ENCODE measurements around the gene RCAN3.
"Not testable (repeated sequence)": the region's sequence is repeated elsewhere in the genome, so short reads cannot be mapped to it uniquely, and the experiment has no call there.

Gene RCAN3

DNA sequence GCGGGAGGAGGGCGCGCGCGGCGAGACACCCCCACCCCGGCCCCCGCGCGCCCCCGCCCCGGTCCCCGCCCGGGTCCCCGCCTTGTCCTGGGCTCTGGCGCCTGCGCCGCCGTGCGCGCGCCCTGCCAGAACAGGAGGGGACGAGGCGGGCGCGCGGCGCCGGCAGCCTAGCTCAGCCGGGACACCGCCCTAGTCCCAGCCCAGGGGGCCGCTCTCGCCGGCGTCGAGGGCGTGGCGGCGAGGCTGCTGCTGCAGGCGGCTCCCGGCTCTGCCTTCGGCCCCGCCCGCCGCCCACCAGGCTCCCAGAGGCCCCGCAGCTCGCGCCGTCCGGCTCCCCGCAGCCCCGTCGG is at the start of gene RCAN3:
RCAN3 (plus strand) TSS at position 128 of the 350 bp plus-strand sequence. CDS start 11,537 bp downstream, outside the sequence.
- peak; percentile 61 for DNase-seq

DNA sequence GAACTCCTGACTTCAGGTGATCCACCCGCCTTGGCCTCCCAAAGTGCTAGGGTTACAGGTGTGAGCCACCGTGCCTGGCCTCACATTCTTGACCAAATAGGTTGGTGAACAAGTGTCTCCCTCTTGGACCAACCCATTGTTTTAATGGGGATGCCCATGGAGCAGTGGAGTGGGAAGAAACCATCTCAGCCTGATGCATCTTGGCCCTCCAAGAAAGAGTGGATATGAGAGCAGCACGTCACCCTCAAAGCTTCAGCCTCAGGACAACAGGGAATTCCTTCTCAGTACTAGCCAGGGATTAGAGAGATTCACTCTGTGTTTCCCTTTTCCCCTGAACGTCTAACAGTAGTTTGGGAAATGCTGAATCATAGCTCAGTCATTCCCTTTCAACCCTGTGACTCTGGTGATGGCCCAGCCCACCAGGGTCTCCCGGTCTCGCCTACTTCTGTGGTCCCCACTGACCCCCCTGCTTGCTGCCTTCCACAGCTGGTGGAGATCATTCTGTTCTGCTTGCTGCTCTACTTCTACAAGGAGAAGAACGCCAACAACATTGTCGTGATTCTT is 49.6 kb upstream of the RCAN3 start:
- no peak for DNase-seq

DNA sequence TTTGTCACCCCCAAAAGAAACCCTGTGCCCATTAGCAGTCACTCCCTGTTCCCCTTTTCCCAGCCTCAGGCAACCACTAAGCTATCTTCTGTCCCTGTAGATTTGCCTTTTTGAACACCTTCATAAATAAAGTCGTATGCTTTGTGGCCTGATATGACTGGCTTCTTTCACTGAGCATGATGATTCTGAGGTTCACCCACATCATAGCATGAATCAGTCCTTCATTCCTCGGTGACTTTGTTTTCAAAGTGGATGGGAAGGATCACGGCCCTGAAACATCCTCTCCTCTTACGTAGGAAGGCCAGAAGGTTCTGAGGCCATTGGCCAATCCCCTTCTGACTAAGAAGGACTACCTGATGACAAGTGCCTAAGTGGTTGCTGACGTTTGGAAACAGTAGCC is 48.0 kb upstream of the RCAN3 start:
- DNase-seq, result no peak

DNA sequence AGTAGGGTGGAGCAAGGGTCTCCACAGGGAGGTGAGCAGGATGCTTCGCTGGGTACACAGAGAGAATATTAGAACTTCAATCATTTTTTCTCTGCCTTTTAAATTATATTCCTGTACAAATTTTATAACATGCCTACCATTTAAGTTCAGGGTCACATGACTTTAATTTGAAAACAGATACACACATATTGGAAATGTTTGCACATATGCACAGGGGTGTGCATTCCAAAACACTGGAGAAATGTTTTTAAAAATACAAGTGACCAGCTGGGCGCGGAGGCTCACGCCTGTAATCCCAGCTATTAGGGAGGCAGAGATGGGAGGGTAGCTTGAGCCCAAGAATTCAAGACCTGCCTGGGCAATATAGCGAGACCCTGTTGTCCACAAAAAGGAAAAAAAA is 47.4 kb upstream of the RCAN3 start:
- DNase-seq, result no peak

DNA sequence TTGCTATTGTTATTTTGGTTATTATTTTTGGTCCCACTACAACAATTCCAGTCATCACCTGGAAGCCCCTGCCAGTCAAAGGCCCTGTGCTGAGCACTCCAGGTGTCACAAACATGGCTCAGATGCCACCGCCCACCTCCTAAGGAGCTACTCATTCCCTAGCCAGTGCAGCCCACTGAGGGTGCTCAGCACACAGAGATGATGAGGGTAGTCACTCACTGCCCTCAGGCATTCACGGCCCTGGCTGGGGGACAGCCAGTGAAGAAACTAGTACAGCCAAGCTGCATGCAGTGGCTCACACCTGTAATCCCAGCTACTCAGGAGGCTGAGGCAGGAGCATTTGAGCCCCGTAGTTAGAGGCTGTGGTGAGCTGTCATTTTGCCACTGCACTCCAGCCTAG is 44.8 kb upstream of the RCAN3 start:
- no peak for DNase-seq

DNA sequence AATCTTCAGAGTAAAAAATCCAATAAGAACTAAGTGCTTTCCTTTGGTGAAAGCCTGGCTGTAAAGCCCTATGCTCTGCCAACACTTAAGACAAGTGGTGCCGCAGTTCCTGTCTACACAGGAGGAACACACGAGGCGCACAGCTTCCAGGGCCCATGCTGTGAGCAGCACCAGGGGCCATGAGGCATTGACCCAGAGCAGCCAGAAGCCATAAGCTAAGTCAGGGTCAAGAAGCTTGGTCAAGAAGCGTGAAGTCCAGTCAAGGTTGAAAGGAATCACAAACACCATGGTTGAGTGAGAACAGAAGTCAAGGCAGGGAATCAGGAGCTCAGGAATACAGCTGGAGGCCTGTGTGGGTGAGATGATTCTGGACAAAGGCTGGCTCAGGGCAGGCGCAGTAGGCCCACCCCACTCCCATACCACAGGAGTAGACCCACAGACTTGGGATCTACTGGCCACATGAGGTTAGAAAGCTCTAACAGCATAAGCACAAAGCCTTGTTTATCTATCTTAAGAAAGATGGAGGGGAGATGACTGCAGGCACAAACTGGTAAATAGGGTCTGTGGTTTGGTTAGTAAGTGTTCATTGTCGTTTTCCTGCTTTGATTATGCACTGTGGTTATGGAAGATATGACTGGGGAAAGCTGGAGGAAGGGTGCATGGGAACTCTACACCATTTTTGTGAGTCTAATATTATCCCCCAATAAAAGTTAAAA is 42.9 kb upstream of the RCAN3 start:
- no peak for DNase-seq

DNA sequence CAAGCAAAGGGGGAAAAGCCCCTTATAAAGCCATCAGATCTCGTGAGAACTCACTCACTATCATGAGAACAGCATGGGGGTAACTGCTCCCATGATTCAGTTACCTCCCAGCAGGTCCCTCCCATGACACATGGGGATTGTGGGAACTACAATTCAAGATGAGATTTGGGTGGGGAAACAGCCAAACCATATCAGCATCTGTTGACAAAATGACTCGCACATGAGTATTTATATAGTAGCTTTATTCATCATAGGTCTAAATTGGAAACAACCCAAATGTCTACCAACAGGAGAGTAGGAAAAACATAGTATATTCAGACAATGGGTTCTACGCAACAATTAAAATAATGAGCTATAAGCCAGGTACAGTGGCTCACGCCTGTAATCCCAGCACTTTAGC is 40.5 kb upstream of the RCAN3 start:
- DNase-seq, result not testable (repeated sequence)

DNA sequence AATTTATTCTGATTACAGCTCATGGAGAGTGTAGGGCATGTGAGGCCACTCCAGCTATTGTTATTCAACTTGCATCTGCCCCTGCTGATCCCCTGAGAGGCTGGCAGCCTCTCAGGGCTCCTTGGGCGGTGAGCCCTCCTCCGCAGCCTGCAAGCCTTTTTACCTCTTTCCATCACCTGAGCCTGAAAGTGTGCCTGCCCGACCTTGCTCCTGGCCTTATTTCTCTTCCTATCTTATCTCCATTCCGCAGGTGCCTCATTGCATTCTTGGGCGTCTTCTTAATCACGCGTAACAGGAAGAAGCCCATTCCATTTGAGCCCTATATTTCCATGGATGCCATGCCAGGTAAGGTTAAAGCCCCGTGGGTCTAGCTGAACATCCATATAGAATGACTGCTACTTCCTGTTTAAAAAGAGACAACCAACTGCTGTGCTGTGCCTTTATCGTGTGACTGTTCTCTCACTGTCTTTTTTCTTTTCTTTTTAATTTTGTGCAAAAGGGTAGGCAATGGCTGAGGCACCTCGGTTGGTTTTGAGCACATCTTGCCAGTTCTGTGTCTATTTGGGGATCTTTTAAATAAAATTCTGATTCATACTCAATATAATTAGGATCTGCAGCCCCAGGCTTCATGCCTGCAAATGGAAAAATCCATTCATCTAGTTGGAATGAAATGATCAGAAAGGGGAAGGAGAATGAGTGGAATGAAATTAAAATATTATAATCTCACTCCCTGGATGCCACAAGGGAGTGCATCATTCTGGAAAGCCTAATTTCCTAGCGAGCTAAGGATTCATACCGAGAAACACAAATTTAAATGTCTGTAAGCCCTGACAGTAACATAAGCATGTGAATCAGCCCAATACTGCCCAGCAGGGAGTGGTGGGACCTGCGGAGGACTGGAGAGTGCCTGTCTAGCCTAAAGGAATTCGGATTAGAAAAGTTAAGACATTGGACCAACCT is 38.6 kb upstream of the RCAN3 start:
- no peak for DNase-seq

DNA sequence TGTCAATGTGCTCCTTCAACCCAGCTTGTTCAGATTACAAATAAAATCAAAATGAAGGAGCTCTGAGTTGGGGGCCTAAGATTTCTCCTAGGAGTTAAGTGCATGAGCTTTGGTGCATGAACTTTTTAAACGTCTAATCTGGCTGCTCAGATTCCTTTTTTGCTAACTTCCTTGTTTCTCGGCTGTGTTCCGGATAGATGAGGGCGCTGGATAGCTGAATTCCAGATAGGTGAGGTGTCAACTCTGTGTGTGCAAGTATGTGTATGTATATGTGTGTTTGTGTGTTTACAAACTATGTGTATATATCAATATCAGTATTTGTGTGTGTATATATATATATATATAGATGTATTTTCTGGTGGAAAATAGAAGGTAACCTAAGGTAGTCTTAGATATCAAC is 37.5 kb upstream of the RCAN3 start:
- no peak for DNase-seq

DNA sequence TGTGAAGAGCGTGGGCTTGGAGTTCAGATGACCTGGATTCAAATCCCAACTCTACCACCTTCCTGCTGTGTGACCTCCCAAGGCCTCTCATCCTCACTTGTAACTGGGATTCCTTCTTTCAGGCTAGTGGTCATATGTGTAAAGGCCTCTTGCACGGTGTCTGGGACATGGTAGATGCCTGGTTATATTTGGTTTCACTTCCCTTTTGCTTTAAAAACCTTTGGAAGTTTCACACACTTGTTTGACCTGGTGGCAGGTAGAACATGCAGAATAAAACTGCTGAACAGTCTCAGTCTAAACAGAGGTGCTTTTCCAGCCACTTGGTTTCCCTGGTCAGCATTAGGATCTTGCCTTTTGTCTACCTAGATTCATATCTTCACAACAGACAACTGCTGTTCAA is 37.0 kb upstream of the RCAN3 start:
- DNase-seq, result no peak

DNA sequence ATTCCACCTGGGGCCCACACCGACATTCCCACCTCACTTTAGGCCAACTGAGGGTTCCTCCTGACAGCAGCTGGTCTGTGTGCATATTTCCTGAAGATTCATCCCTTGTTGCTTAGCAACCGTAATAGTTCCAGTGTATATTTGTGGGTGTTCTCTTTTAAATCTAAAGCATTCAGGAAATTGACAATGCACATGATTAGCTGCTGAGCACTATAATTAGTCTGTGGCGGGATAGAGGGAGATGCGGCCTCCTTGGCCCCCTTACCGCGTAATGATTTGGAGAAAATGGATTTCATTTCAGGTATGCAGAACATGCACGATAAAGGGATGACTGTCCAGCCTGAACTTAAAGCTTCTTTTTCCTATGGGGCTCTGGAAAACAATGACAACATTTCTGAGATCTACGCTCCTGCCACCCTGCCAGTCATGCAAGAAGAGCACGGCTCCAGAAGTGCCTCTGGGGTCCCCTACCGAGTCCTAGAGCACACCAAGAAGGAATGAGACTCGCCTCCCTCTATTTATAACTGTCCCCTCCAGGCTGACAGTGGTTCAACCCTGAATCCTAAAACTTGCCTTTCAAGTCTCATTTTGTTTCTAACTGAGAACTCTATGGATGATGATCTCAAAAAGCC is 33.8 kb upstream of the RCAN3 start:
- DNase-seq, result no peak

DNA sequence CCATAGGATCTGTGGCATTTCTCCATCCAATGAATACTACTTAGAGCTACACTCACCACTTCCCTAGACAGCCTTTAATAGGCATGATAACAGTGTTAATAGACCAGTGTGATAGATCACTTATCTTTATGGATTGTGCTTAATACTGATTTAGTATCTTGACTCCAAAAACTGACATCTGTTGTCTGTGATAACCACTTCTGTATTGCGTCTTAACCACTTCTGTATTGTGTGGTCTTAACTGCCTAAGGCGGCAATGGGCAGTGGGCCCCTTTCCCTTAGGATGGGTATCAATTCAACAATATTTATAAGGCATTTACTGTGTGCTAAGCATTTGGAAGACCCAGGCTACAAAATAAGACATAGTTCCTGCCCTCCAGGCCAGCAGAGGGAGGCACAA is 32.0 kb upstream of the RCAN3 start:
- DNase-seq, result no peak

DNA sequence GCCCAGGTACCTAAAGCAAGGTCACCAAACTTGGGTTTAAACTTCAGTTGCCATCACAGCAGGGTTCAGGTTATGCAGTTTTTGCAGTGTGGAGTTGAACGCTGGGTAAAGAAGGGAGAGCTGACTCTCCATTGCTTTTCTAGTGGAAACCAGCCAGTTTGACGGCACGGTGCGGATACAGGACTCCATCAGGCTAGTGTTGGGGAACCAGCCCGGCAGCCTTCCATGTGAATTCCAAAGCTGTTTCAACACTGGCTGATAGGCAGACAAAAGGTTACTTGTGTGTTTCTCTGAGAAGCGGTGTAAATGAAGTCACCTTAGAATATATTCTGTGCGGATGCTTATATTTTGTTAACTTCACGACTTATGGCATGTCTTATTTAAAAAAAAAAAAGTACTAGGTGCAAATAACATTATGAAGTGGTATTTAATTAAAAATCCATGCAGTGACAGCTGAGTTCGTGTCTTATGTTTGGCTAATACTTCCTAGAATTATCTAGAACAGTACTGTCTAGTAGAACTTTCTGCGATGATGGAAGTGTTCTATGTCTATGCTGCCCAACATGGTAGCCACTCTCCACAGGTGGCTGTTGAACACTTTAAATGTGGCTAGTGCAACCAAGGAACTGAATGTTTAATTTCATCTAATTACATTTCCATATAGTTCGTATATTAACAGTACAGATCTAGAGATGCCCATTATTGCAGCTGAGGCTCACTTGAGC is 29.9 kb upstream of the RCAN3 start:
- DNase-seq, result no peak

DNA sequence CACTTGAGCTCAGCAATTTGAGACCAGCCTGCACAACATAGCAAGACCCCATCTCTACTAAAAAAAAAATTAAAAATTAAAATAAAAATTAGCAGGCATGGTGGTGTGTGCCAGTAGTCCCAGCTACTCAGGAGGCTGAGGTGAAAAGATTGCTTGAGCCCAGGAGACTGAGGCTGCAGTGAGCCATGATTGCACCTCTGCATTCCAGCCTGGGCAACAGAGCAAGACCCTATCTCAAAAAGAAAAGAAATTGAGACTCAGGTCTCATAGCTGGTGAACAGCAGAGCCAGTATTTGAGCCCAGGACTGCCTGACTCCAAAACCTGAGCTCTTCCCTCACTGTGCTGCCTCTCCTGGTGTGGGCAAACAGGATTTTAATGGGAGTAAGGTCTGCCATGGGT is 28.4 kb upstream of the RCAN3 start:
- DNase-seq, result no peak

DNA sequence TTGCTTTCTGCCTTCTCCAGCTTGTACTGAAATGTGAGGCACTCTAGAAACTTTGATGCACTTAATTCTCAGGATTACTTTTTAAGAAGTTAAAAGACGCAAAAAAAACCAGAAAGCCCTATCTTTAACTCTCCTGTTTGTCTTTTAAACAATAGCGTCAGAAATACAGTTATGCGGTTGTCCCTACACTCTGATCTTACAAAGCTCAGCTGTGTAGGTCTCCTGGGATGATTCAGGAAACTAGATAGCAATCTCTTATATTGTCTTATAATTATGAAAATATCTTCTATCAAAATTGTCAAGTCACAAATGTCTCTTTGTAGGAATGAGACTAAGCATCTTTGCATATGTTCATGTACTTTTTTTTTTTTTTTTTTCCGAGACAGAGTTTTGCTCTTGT is 26.9 kb upstream of the RCAN3 start:
- DNase-seq, result no peak

DNA sequence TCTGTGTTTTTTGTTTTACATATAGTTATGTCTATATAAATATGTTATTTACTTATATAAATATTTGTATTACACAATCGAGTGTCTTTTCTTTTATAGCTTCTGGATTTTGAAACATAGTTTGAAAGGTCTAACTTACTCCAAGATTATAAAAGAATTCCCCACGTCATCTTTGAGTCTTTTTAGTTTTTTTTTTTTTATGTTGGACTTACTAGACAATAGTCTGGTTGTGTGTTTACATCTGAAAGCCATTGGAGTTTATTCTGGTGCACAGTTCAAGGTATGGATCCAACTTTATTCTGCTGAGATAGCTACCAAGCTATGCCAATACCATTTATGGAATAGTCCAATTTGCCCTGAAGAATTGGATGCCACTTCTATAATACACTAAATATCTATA is 26.1 kb upstream of the RCAN3 start:
- DNase-seq, result no peak

DNA sequence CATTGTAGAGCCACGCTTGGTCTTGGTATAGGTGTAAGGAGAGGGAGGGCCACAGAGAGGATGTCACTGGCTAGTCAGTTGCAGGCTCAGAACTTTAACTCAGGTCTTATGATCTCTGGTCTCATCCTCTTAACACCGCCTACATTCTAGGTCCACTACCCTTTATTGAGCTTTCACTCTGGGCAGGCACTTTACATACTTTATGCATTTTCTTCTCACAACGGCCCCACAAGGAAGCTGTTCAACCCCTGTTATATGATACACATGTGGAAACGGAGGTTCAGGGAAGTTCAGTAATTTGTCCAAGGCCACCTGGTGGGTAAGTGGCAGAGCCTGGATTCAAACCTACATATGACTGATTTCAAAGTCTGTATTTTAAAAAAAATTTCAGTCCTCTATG is 25.3 kb upstream of the RCAN3 start:
- no peak for DNase-seq

DNA sequence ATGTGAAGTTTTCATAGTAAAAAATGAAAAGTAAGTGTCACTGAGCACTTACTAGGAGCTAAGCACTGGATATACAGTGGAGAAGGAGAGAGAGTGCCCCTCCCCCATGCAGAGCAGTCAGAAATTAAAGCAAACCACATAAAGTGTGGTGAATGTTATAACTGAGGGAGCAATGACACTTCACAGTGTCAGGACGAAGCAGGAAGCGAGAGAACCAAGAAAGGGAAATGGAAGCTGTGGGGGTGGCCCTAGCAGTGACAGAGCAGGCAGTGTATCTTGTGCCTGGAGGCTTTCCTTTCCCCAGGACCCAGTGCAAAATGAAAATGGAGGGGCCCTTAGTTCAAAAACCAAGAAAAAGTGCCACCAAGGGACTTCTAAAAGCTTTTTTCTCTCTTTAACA is 21.5 kb upstream of the RCAN3 start:
- no peak for DNase-seq

DNA sequence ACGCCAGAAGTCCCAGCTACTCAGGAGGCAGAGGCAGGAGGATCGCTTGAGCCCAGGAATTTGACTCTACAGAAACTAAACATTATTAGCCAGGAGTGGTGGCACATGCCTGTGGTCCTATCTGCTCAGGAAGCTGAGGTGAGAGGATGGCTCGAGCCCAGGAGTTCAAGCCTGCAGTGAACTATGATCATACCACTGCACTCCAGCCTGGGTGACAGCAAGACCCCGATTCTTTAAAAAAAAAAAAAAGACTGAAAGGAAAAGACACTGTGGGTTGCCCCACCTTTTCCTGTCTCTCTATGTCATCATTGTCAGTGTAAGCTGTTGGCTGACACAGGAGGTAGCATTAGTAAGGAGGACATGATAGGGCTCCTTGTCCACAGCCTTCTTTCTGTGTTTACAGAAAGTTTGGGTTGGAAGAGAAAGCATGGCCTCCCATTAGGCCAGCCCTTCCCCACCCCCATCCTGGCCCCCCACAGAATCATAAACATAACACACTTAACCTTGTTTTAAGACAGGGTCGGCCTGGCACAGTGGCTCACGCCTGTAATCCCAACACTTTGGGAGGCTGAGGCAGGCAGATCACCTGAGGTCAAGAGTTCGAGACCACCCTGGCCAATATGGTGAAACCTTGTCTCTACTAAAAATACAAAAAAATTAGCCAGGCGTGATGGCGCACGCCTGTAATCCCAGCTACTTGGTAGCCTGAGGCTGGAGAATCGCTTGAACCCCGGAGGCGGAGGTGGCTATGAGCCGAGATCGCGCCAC is 20.6 kb upstream of the RCAN3 start:
- DNase-seq, result no peak

DNA sequence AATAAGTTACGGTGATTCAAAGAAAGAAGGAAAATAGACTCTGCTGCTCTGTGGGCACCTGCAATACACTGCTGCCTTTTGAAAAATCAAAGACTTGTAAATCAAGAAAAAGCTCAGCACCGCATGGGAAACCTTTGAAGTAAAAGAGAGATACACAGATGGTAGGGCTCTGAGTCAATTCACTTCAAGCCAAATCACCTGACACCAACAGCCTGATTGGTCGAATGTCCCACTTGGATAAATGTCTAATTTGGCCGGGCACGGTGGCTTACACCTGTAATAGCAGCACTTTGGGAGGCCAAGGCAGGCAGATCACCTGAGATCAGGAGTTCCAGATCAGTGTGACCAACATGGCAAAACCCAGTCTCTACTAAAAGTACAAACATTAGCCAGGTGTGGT is 19.2 kb upstream of the RCAN3 start:
- no peak for DNase-seq

DNA sequence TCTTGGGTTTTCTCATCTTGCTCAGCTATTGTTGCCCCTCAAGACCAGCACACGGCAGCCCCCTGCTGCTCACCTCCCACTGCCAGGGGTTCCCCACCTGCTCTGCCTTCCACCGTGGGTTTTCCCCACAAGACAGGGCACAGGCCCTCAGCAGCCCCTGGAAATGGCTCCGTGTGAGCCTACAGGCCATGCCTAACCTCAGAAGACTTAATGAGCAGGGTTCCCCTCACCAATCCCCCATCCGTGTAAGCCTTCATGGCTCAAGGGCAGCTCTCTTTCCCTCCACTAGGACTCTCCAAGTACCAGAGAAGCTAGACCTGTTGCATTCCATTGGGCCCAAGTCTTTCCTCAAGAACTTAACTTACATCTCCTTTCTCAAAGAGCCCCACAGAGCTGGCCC is 18.4 kb upstream of the RCAN3 start:
- DNase-seq, result no peak
